NCI-H82 treated with DMSO at 0.1 percent for 48 hours (cell line): Measurements from ENCODE around the gene PBX1.
A peak's percentile ranks its signal among the peaks of the same experiment; 100 is the strongest.

ENCODE experiments used
- DNase-seq: peaks from one replicate; lab custom pipeline; 2025; ENCODE audit not compliant: unreplicated experiment; lab: John Stamatoyannopoulos, UW

Gene PBX1

GRCh38 chr1:164614316-164614715 lies 55.3 kb downstream of the PBX1 start:
- no peak for DNase-seq

- DNase-seq: peak; percentile 25
Measured at GRCh38 chr1:164617377-164618201, 58.6 kb downstream of the PBX1 start.

- DNase-seq: no peak
Measured at GRCh38 chr1:164618202-164618564, 59.2 kb downstream of the PBX1 start.

- DNase-seq: no peak
Measured at GRCh38 chr1:164619006-164619784, 60.2 kb downstream of the PBX1 start.

GRCh38 chr1:164622068-164622845 lies 63.3 kb downstream of the PBX1 start:
- DNase-seq: no peak

GRCh38 chr1:164623805-164624204 lies 64.8 kb downstream of the PBX1 start:
- no peak for DNase-seq

GRCh38 chr1:164624400-164624799 lies 65.4 kb downstream of the PBX1 start:
- no peak for DNase-seq

GRCh38 chr1:164625004-164625617 lies 66.1 kb downstream of the PBX1 start:
- DNase-seq: no peak

GRCh38 chr1:164628772-164629171 lies 69.8 kb downstream of the PBX1 start:
- no peak for DNase-seq

- DNase-seq: no peak
Measured at GRCh38 chr1:164629971-164630370, 71.0 kb downstream of the PBX1 start.

GRCh38 chr1:164630626-164631396 lies 71.8 kb downstream of the PBX1 start:
- no peak for DNase-seq

GRCh38 chr1:164631751-164632150 lies 72.8 kb downstream of the PBX1 start:
- DNase-seq: no peak

GRCh38 chr1:164633997-164634396 lies 75.0 kb downstream of the PBX1 start:
- DNase-seq: no peak

- DNase-seq: no peak
Measured at GRCh38 chr1:164635059-164635802, 76.2 kb downstream of the PBX1 start.

- DNase-seq: no peak
Measured at GRCh38 chr1:164635803-164636731, 77.1 kb downstream of the PBX1 start.

GRCh38 chr1:164636757-164637156 lies 77.8 kb downstream of the PBX1 start:
- no peak for DNase-seq

- no peak for DNase-seq
Measured at GRCh38 chr1:164637461-164638375, 78.7 kb downstream of the PBX1 start.
